Kidney (tissue), 14 donors: Measurements from ENCODE around the gene SMAD2. TPM values are rescaled to one million over a fixed set of nuclear protein-coding genes. Genes with fewer than 3 reads are reported as not detected.

Source experiments
- DNase-seq, 5 donors: peaks; one replicate each; pipeline ENCODE4 v3.0.0-alpha.2; 2013 to 2020
- FAIRE-seq: peaks from 2 replicates; lab custom pipeline; 2012; peaks lifted over from hg19 to GRCh38; lab: Jason Lieb, UNC
- H3K27ac ChIP-seq, 2 donors: one replicate each; pipeline ENCODE4 v1.7.0; 2013; ENCODE audit warnings: low read depth in 2 of 2, low read length in 2 of 2, inconsistent platforms in 1 of 2
- H3K27me3 ChIP-seq: one replicate; pipeline ENCODE4 v1.7.1; 2013; ENCODE audit warnings: low read length, inconsistent platforms; ENCODE audit not compliant: control insufficient read depth, insufficient read depth
- H3K36me3 ChIP-seq, 3 donors: one replicate each; pipeline versions ENCODE4 v1.7.0 to v1.7.1; 2013; ENCODE audit warnings: low read length in 3 of 3, control low read depth in 1 of 3, inconsistent platforms in 1 of 3; ENCODE audit not compliant: insufficient read depth in 3 of 3, control insufficient read depth in 2 of 3
- H3K4me1 ChIP-seq, 3 donors: one replicate each; pipeline versions ENCODE4 v1.7.0 to v1.7.1; 2013; ENCODE audit warnings: low read length in 3 of 3, inconsistent platforms in 1 of 3, low read depth in 1 of 3; ENCODE audit not compliant: control insufficient read depth in 2 of 3, insufficient read depth in 2 of 3
- H3K4me3 ChIP-seq, 3 donors: one replicate each; pipeline versions ENCODE4 v1.7.0 to v1.8.1; 2013; ENCODE audit warnings: low read length in 3 of 3, control low read depth in 1 of 3, inconsistent platforms in 1 of 3
- H3K9ac ChIP-seq, 3 donors: one replicate each; pipeline versions ENCODE4 v1.7.0 to v1.7.1; 2013; ENCODE audit warnings: low read length in 3 of 3, control low read depth in 1 of 3, inconsistent platforms in 1 of 3
- H3K9me3 ChIP-seq, 3 donors: one replicate each; pipeline versions ENCODE4 v1.7.0 to v1.7.1; 2013; ENCODE audit warnings: low read length in 3 of 3, control low read depth in 1 of 3, inconsistent platforms in 1 of 3; ENCODE audit not compliant: control insufficient read depth in 2 of 3, insufficient read depth in 1 of 3
- CTCF ChIP-seq: IDR thresholded peaks from 3 replicates; pipeline ENCODE4 v1.5.1; 2012; ENCODE audit warnings: mild to moderate bottlenecking, moderate library complexity, borderline replicate concordance; ENCODE audit not compliant: insufficient read depth; ENCODE audit errors: extremely low read depth
- intact Hi-C: fragments of 100-400 bp; cut with DNase I; formaldehyde crosslinking; loops from one replicate; pipeline ENCODE4 v1.11.1; 2022
- polyA plus RNA-seq: library from polyadenylated mRNA; stranded (reverse); fragments of 350-450 nt; fragmentation: Illumina TruSeq; extraction: RNeasy Lipid Tissue Mini Kit (QIAGEN cat#74804); gene quantifications from one replicate; pipeline ENCODE4 v1.2.3, GENCODE V29; 2014; ENCODE audit warnings: low read depth, low replicate concordance; ENCODE audit not compliant: insufficient read depth
- total RNA-seq: library from RNA; stranded (reverse); fragmentation: NEBNext Ultra II Directional; extraction: Animal tissue kit (Norgen Biotek cat#: 25700); gene quantifications from one replicate; pipeline ENCODE4 v1.2.1, GENCODE V29; 2021
- donor health status: control.
- donor health status: control.
- donor health status: control.
- donor health status: control.
- donor health status: control.
- donor health status: DM: yes; HTN: yes; CAD: no.
- donor health status: Normal renal cell carcinoma (clear cell type).

SMAD2 gene
- total and polyA plus RNA-seq, 2 donors from 2014 or later, result 29.9 to 147 TPM

GRCh38 chr18:47898696-47899095 is 31.8 kb downstream of the SMAD2 start:
- H3K4me1 ChIP-seq, result peaks cover 0 to 5% (median 0%) of the 10 kb centered on the region in 3 donors
- no peak for TF ChIP-seq CTCF
- intact Hi-C loops, result no loop called here
- H3K9me3 ChIP-seq, result no peaks in the 10 kb centered on the region
- no peaks in the 10 kb centered on the region for H3K27me3 ChIP-seq
- FAIRE-seq, result no peak
- no peak overlapping the region for H3K27ac ChIP-seq
- no peak overlapping the region for H3K4me3 ChIP-seq
- H3K9ac ChIP-seq, result no peak overlapping the region
- peaks cover 0 to 5% (median 0%) of the 10 kb centered on the region in 3 donors for H3K36me3 ChIP-seq
- DNase-seq, result no peak

GRCh38 chr18:47898055-47898454 is 32.4 kb downstream of the SMAD2 start:
- Histone ChIP-seq H3K27ac (no peak overlapping the region), H3K4me1 (peaks cover 0 to 5% (median 0%) of the 10 kb centered on the region in 3 donors), H3K9me3 (no peaks in the 10 kb centered on the region), H3K9ac (no peak overlapping the region), H3K27me3 (no peaks in the 10 kb centered on the region), H3K4me3 (no peak overlapping the region), H3K36me3 (peaks cover 0 to 5% (median 0%) of the 10 kb centered on the region in 3 donors)
- TF ChIP-seq CTCF, result no peak
- FAIRE-seq (no peak), DNase-seq (no peak)
- intact Hi-C loops, result no loop called here

GRCh38 chr18:47895565-47896250 is 34.8 kb downstream of the SMAD2 start:
- Histone ChIP-seq H3K9me3 (no peaks in the 10 kb centered on the region), H3K36me3 (peaks cover 0 to 5% (median 0%) of the 10 kb centered on the region in 3 donors), H3K4me1 (peaks cover 0 to 5% (median 0%) of the 10 kb centered on the region in 3 donors), H3K9ac (no peak overlapping the region), H3K27me3 (no peaks in the 10 kb centered on the region), H3K4me3 (no peak overlapping the region), H3K27ac (no peak overlapping the region)
- intact Hi-C loops, result no loop called here
- FAIRE-seq (no peak), DNase-seq (no peak)
- TF ChIP-seq CTCF, result no peak
